Measurements from ENCODE around the gene IL12RB2. TPM values are rescaled to one million over a fixed set of nuclear protein-coding genes. Genes with fewer than 3 reads are reported as not detected.

Gene IL12RB2
- total RNA-seq, 1 donor from 2014 or later = 1.3 TPM

DNA sequence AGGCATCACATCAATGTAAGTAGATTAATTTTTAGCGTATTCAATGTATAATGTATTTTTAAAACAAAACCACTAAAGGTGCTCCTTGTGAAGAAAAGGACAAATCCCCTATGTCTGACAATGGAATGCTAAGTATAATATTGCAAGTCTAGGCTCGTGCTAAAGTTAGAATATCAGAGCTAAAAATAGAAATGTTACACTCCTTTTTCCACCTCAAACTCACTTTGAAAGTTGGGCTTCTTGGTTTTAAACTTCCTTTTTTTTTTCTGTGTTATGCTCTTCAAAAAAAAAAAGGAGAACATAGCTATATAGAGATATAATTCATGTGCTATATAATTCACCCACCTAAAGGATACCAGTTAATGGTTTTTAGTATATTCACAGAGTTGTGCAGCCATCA lies 126.2 kb downstream of the IL12RB2 start:
- TF ChIP-seq, protein P1, sequence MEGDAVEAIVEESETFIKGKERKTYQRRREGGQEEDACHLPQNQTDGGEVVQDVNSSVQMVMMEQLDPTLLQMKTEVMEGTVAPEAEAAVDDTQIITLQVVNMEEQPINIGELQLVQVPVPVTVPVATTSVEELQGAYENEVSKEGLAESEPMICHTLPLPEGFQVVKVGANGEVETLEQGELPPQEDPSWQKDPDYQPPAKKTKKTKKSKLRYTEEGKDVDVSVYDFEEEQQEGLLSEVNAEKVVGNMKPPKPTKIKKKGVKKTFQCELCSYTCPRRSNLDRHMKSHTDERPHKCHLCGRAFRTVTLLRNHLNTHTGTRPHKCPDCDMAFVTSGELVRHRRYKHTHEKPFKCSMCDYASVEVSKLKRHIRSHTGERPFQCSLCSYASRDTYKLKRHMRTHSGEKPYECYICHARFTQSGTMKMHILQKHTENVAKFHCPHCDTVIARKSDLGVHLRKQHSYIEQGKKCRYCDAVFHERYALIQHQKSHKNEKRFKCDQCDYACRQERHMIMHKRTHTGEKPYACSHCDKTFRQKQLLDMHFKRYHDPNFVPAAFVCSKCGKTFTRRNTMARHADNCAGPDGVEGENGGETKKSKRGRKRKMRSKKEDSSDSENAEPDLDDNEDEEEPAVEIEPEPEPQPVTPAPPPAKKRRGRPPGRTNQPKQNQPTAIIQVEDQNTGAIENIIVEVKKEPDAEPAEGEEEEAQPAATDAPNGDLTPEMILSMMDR (IDR thresholded peaks at IDR 0.05) = no peak
- Histone ChIP-seq H3K27me3 (ENCODE audit: low read depth) (no peaks in the 10 kb centered on the region), H3K9me3 (no peaks in the 10 kb centered on the region), H3K4me1 (peaks cover 6% of the 10 kb centered on the region), H3K36me3 (no peaks in the 10 kb centered on the region), H3K27ac (no peak overlapping the region), H3K4me3 (no peak overlapping the region)
- intact Hi-C loops (cut with DNase I) = no loop called here
- DNase-seq (no peak), ATAC-seq (no peak)

DNA sequence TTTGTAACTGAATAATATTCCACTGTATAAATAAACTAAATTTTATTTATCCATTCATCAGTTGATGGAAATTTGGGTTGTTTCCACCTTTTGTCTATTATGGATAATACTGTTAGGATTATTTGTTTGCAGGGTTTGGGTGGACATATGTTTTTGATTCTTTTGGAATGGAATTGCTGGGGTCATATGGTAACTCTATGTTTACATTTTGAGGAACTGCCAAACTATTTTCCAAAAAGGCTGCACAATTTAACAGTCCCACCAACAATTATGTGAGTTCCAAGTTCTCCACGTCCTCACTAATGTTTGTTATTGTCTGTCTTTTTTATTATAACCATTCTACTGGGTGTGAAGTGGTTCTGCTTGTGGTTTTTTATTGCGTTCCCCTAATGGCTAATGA lies 126.8 kb downstream of the IL12RB2 start:
- Histone ChIP-seq H3K27me3 (ENCODE audit: low read depth) (no peaks in the 10 kb centered on the region), H3K9me3 (no peaks in the 10 kb centered on the region), H3K36me3 (no peaks in the 10 kb centered on the region), H3K27ac (no peak overlapping the region), H3K4me1 (peaks cover 6% of the 10 kb centered on the region), H3K4me3 (no peak overlapping the region)
- intact Hi-C loops (cut with DNase I) = no loop called here
- no peak for ATAC-seq
- TF ChIP-seq, protein P1 (IDR thresholded peaks at IDR 0.05) = no peak
- no peak for DNase-seq

DNA sequence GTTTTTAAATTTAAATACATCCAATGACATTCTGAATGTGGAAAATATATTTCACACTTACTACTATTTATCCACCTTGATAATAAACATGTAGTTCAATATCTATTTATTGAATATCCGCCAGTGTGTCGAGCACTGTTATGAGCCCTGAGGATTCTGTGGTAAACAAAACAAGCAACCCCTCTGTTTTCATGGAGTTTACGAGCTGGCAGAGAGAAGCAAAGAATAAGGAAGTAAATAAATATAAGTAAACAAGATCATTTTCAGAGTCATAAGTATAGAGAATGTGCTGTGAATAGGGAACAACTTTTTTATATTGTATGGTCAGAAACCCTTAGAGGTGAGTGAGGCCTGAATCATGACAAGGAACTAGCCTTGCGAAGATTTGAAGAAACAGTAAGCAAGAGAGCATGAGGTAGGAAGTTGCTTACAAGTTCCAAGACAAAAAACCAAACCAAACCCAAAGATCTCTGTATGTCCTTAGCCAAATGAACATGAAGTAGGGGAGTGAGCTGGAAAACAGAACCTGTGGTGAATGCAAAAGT lies 128.9 kb downstream of the IL12RB2 start:
- no peaks in the 10 kb centered on the region for H3K9me3 ChIP-seq
- TF ChIP-seq, protein P1 (IDR thresholded peaks at IDR 0.05) = no peak
- ATAC-seq = no peak
- H3K27ac ChIP-seq = no peak overlapping the region
- intact Hi-C loops (cut with DNase I) = no loop called here
- no peaks in the 10 kb centered on the region for H3K36me3 ChIP-seq
- no peaks in the 10 kb centered on the region for H3K27me3 ChIP-seq (ENCODE audit: low read depth)
- no peak overlapping the region for H3K4me3 ChIP-seq
- no peak for DNase-seq
- peaks cover 18% of the 10 kb centered on the region for H3K4me1 ChIP-seq

DNA sequence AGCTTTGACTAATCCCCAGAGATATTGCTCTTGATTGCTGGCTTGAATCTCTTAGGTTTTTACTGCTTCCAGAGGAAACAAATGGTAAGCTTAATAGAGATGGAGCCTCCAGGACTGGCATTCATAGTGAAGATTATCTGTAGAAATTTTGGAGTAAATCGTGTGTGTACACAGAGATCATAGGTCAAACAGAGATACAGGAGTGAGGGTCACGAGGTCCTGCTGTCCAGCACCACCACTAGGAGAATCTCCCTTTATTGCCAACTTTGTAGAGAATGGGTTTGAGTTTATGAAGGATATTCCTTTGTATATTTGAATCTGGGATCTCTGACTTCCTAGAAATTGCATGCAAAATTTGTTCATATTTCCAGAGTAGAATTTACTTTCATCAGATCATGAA lies 130.3 kb downstream of the IL12RB2 start:
- Histone ChIP-seq H3K27me3 (ENCODE audit: low read depth) (no peaks in the 10 kb centered on the region), H3K36me3 (no peaks in the 10 kb centered on the region), H3K27ac (no peak overlapping the region), H3K4me3 (no peak overlapping the region), H3K4me1 (peaks cover 15% of the 10 kb centered on the region), H3K9me3 (no peaks in the 10 kb centered on the region)
- TF ChIP-seq, protein P1 (IDR thresholded peaks at IDR 0.05) = no peak
- DNase-seq = no peak
- ATAC-seq = no peak
- intact Hi-C loops (cut with DNase I) = no loop called here

DNA sequence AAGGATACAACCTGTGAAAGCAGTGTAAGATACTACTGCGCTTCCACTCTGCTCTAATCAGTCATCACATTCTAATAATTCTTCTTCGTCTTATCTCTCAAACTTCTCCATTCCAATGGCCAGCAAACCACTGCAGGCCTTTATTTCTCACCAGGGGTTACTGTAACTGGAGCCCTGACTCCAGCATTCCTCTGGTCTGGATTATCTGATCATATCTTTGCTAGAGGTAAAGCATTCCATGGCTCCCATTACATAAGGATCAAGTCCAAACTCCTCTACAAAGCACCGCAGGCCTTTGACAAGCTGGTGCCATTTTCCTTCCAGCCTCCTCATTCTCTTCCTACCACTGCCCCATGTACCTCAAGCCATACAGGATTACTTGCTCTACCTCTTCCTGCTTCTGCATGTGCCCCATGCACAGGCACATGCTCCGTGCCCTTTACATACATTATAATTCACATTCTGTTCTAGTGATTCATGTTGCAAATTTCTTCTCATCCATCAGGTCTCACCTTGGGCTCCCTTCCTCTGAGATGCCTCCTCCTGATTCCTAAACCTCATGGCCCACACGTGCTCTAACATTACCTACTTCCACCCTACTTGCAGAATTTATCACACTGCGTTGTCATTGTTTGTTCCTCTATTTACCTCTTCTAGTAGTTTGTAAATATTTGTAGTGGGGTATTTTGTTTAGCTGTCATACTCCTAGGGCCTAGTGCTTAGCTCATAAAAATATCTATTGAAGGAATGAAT lies 131.8 kb downstream of the IL12RB2 start:
- peaks cover 15% of the 10 kb centered on the region for H3K4me1 ChIP-seq
- H3K27ac ChIP-seq = no peak overlapping the region
- no peak overlapping the region for H3K4me3 ChIP-seq
- H3K36me3 ChIP-seq = no peaks in the 10 kb centered on the region
- intact Hi-C loops (cut with DNase I) = no loop called here
- no peaks in the 10 kb centered on the region for H3K9me3 ChIP-seq
- ATAC-seq = no peak
- TF ChIP-seq, protein P1 (IDR thresholded peaks at IDR 0.05) = no peak
- no peak for DNase-seq
- H3K27me3 ChIP-seq (ENCODE audit: low read depth) = no peaks in the 10 kb centered on the region
